ENCODE measurements around the gene ZNF511.

- no peak for TF ChIP-seq POLR2AphosphoS5 (IDR thresholded peaks at IDR 0.05)
- TF ChIP-seq CTCF (IDR thresholded peaks at IDR 0.05), result no peak
- no peak for TF ChIP-seq POLR2A (IDR thresholded peaks at IDR 0.05)
- no peak for TF ChIP-seq EP300 (IDR thresholded peaks at IDR 0.05; ENCODE audit: low read depth)
These were observed 1.1 kb downstream of the ZNF511 start for GRCh38 chr10:133309720-133310398.

Measured in transverse colon (tissue), 4 donors.